ENCODE measurements around the gene TRMT2A. TPM values are rescaled to one million over a fixed set of nuclear protein-coding genes. Genes with fewer than 3 reads are reported as not detected.

TRMT2A gene
- total RNA-seq, 1 donor = 28.7 TPM

DNA sequence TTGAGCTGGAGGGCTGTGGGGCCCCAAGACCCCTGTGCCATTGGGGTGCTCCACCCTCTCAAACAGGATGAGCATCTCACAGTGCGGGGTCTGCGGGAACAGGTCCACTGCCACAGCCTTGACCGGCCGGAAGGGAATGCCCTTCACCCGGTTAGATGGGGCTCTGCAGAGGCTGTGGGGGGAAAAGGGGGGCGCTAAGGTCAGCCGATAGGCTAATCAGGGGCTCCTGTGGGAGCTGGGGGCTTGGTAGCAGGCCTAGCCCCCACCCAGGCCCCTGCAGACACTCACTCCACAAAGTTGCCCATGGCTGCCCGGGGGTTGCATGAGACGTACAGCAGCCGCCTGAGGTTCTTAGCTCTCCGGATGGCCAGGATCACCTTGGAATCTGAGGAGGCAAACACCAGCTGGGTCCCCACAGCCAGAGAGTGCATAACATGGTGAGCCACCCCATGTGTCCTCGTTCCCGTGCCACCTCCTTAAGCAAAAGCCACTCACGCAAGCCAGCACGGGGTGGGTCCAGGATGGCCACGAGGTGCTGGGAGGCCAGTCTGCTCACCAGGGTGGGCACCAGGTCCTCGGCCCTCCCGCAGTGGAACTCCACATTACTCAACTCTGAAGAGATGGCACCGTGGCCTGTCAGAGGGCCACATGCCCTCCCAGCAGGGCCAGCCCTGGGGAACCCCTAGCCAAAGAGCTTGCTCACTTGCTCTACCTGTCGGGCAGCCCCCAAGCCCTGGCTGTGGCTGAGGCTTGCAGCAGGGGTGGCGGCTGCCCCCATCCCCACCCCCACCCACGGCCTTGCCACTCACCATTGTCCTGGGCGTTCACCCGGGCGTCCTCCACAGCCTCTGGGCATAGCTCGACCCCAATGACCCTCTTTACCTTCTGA lies 4.2 kb downstream of the TRMT2A start:
- TF ChIP-seq, protein P1, sequence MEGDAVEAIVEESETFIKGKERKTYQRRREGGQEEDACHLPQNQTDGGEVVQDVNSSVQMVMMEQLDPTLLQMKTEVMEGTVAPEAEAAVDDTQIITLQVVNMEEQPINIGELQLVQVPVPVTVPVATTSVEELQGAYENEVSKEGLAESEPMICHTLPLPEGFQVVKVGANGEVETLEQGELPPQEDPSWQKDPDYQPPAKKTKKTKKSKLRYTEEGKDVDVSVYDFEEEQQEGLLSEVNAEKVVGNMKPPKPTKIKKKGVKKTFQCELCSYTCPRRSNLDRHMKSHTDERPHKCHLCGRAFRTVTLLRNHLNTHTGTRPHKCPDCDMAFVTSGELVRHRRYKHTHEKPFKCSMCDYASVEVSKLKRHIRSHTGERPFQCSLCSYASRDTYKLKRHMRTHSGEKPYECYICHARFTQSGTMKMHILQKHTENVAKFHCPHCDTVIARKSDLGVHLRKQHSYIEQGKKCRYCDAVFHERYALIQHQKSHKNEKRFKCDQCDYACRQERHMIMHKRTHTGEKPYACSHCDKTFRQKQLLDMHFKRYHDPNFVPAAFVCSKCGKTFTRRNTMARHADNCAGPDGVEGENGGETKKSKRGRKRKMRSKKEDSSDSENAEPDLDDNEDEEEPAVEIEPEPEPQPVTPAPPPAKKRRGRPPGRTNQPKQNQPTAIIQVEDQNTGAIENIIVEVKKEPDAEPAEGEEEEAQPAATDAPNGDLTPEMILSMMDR (IDR thresholded peaks at IDR 0.05; ENCODE audit: insufficient read depth, low read length) = no peak
- no peak for DNase-seq (ENCODE audit: low read depth)
- H3K4me3 ChIP-seq (ENCODE audit: low read depth, low read length) = no peak overlapping the region

DNA sequence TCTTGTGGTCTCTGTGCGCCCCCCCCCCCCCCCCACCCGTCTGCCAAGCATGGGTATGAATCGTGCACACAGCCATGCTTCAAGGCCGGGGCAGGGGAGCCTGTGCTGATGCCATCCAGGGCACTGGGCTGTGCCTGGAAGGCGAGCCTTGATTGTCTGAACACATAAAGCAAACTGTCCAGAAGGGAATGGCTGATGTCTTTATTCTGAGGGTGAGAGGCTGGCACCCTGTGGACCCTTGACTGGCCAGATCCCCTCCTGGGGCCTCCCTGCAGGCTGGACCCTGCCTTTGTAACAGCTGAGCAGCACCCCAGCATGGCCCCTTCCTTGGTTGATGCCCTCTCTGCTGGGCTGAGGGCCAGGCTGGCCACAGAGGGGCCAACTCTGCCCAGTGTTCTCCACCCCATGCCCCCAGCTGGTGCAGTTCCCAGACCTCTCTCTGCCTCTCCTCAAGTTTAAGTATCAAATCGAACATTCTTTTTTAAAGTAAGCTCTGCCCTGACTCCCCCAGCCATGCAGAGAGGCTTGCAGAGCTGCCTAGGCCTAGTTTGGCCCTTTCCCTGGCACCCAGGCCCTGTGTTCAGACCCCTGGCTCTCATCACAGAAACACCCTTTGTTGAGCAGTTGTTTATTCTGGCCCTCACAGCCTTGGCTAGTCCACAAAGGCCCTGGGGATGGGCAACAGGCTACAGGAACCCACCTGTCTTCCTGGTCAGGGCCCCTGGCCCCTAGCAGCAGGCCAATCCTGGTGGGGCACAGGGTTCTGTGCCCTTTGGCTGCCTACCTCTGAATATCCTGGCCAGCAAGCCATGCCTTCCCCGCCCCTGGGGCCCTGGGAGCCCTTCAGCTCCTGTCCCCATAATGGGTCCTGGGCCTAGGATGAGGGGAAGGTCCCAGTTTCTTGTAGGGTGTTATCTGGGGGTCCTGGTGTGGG lies 5.1 kb downstream of the TRMT2A start:
- H3K4me3 ChIP-seq (ENCODE audit: low read depth, low read length) = no peak overlapping the region
- no peak for DNase-seq (ENCODE audit: low read depth)
- TF ChIP-seq, protein P1 (IDR thresholded peaks at IDR 0.05; ENCODE audit: insufficient read depth, low read length) = no peak

DNA sequence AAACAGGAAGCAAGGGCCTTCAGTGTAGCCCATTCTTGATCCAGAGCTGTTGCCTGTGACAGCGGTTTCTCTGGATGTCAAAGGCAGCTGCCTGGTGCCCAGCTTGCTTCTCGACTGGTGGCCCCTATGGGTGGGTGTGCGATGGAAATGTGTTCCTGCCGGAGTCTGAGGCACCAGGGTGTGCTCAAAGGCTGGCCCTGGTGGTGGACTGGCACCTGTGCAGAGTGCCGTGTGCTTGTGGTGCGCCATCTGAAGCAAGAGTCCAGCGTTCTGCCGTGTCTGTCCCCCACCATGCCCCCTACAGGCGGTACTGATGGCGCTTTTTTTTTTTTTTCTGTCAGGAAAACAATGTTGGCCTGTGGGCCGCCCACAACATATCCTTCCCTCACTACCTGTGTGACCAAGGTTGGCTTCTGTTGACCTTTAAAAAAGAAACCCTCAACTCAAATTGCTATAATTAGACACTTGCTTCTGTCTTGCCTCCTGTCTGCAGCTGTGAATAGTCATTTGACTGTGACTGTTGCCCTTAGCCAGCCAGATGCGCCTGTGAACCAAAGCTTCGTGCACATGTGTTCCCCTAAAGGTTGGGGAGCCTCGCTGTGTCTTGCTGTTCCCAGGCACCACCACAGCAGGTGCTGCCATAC lies 5.9 kb downstream of the TRMT2A start:
- TF ChIP-seq, protein P1 (IDR thresholded peaks at IDR 0.05; ENCODE audit: insufficient read depth, low read length) = peak; percentile 34
- no peak overlapping the region for H3K4me3 ChIP-seq (ENCODE audit: low read depth, low read length)

DNA sequence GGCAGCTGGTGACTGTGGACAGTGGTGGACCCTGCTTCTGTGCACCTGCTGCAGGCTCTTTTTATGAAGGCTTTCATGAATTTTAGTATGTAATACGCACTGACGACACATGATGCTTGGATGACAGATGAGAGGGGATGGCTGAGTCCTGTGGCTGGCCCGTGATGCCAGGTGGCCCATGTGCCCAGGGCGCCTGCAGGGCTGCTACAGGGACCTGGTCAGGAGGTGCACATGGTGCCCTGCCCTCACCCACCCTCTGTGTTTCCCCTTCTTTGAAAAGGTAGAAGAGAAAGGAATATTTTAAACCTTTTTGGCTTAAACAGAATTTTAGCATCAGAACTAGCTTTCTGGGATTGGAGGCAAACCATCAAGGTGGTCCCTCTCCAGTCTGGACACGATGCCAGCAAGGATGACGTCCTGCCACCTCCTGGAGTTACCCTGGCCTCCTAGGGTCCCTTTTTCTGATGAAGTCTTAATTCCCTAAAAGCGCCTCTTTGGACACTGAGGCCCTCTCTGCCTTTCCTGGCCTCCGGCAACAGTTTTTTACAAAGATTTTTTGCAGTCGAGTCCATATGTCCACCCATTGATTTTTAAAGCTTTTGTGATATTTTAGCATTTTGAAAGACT lies 6.6 kb downstream of the TRMT2A start:
- no peak for DNase-seq (ENCODE audit: low read depth)
- TF ChIP-seq, protein P1 (IDR thresholded peaks at IDR 0.05; ENCODE audit: insufficient read depth, low read length) = no peak
- no peak overlapping the region for H3K4me3 ChIP-seq (ENCODE audit: low read depth, low read length)

More for the DNA sequence above, 5.9 kb downstream of the TRMT2A start:
- DNase-seq (ENCODE audit: low read depth) = no peak

DNA sequence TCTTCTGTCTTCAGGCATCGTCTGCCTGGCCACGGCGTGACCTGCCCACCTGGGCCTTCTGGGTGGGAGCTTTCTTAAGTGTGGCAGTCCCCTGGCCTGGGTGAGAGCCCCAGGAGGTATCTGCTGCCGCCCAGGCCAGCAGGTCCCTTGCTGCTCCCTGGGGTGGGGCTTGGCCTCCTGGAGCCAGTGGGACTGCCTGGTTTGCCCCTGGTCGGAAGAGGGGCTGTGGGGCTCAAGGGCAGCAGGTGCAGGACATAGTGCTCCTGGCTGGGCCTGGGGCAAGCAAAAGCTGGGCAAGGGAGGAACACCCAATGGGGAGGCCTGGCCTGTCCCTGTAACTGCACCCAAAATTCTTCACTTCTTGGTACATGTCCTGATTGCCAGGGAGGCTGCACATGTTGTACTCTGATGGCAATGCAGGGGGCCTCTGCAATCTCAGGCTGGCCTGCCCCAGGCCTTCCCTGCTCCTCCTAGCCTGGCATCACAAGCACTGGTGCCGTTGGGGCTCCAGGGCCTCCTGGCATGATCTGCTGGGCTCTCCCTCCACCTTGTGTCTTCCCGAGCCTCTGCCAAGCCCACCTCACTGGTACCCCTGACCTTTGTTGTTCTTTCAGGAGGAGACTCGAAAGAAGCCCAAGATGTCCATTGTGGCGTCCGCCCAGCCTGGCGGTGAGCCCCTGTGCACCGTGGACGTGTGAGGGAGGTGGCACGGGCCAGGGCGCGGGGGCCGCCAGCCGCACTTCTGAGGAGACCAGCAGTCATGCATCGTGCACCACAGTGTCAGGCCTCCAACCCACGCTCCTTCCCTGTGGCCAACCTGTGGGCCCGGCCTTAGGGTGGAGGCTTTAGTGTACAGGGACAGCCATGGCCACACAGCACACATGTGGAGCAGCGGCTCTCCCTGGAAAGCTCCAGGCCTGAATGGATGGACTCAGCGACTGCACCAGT lies 7.3 kb downstream of the TRMT2A start:
- H3K4me3 ChIP-seq (ENCODE audit: low read depth, low read length) = no peak overlapping the region
- TF ChIP-seq, protein P1 (IDR thresholded peaks at IDR 0.05; ENCODE audit: insufficient read depth, low read length) = no peak
- no peak for DNase-seq (ENCODE audit: low read depth)
